Activated naive CD8-positive, alpha-beta T cell treated with anti-CD3 and anti-CD28 coated beads, Interleukin-2, amount 50 U/mL, for 16 hours (primary cell): ENCODE measurements around the gene WNT9A.

Experiments
- DNase-seq: peaks from one replicate; pipeline ENCODE4 v3.0.0-alpha.2; 2020; ENCODE audit warnings: low read depth, low spot score

The WNT9A gene

DNA sequence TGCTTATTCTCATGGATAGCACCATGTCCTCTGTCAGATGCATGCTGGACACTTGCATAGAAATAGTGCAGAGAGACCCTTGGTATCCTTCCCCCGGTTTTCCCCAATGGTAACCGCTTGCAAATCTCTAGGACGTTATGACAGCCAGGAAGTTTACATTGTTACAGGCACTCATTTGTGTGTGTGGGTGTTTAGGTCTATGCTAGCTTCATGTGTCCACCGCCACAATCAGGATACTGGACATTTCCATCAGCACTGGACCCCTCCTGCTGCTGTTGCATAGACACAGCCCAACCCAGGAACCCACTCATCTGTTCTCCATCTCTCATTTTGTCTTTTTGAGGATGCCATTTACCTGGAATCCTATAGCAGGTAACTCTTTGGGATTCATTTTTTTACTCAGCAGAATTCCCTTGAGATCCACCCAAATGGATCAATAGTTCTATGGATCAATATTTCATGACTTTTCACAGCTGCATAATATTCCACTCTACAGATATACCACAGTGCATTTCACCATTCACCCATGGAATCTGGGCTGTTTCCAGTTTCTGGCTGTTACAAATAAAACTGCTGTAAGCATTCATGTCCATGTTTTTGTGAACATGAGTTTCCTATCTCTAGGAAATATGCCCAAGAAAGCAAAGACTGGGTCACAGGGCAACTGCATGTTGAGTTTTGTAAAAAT, 6.6 kb upstream of the WNT9A start:
- no peak for DNase-seq

DNA sequence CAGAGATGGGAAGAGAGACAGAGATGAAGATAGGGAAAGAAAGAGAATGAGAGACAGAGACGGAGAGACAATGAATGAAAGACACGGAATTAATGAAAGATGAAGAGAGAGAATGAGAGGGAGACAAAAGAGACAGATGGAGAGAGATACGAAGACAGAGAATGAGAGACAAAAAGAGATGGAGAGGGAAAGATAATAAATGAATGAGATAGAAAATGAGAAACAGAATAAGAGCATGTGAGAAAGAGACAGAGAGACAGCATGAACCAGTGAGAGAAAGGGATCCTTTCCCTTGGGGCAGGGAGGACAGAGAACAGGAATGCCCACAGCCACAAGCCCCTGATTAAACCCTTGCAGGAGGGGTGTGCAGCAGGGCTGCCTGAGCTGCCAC, 5.3 kb upstream of the WNT9A start:
- no peak for DNase-seq

DNA sequence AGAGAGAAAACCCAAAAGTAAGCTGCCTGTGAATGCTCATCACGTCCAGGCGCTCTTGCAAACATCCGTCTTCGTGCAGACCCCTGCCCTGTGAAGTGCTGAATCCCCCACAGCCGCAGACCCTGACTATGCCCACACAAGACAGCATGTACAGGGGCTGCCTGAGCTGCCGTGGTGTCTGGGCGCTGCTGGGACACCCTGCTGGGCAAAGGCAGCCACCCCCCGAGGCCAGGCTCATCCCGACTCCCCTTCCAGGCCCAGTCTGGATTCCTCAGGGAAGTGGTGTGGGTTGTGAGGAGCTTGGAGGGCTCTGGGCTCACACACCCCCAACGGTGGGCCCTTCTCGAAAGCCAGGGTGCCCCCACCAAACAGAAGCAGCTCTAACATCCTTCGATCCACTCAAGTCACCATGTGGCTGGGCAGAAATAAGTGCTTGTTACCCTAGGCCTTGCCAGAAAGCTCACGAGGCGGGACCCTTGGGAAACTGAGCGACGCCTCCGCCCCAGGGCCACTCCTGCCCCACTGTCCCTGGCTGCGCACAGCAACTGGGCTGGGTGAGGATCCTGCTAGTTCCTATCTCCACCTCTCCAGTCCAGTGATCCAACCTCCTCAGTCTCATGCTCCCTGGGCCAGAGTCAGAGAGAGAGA, 4.8 kb upstream of the WNT9A start:
- DNase-seq = no peak

DNA sequence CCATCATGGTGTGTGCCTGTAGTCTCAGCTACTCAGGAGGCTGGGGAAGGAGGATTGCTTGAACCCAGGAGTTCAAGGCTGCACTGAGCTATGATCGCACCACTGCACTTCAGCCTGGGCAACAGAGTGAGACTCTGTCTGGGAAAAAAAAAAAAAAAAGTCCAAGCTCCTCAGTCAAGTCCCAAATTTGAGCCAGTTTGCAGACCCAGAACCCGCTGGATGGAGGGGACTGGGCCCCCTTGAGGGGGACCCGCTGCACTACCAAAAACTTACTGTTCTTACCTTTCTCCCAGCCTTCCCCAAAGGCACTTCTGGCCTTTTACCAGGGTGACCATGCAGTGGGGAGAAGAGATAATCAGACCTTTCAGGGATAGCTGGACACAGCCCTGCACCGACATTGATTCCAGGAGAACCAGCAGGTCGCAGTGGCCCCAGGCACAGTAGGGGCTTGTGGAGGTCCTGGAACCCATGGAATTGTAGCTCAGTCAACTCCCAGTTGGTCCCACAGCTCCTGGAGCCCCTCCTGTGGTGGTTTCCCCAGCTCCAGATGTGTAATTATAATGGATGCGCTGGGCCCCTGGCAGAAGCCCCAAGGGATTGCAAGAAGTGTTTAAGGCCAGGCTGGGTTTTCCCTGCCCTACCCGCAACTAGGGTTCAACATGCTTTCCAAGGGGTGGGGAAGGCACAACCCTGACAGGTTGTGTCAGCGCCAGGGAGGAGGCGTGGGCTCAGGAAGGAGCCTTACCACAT, 4.1 kb upstream of the WNT9A start:
- DNase-seq = no peak

DNA sequence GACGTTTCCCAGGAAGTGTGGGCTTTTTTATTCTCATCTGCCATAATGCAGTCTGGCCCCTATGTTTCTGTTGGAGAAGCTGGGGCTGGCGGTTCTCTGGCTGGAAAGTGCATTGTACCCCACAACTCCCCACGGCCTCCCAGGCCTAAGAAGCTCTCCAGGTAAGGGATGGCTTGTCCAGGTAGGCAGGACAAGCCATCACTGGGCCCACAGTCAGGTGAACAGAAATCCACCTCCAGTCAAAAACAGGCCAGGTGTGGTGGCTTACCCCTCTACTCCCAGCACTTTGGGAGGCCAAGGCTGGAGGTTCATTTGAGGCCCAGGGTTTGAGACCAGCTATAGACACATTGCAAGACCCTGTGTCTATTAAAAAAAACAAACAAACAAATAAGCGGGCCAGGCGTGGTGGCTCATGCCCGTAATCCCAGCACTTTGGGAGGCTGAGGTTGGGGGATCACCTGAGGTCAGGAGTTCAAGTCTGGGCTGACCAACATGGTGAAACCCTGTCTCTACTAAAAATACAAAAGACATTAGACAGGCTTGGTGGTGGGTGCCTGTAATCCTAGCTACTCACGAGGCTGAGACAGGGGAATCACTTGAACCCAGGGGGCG, 3.1 kb upstream of the WNT9A start:
- no peak for DNase-seq

DNA sequence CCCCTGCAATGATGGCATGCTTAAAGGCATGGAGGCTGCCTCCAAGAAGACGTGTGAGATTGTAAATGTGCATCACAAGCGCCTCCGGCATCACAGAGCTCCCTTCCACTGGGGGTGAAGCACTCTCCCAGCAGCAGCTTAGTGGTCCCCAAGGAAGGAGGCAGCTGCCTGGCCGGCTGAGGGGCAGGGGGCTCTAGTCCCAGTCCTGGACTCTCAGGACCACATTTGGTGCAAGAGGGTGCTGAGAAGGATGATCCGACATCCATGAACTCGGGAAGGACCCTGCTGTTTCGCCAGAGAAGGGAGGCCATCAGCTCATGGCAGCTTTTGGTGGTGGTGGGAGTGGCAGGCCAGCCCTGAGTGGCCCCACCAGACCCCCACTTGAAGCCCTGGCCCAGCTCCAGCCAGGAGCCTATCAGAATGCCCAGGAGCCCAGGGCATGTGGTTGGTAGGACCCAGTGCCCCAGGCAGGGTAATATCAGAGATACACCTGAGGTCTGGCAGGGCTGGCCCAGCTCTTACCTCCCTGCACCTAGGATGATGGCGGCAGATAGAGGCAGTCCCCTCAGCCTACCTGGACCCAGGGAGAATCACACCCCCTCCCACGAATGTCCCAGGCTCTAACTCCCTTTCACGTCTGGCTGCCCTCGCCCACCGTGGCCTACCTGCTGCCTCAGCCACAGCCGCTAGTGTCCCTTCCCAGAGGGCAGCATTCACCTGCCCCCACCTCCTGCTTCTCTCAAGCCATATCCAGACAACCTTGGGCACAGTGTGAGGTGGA, 2.4 kb upstream of the WNT9A start:
- DNase-seq = no peak

DNA sequence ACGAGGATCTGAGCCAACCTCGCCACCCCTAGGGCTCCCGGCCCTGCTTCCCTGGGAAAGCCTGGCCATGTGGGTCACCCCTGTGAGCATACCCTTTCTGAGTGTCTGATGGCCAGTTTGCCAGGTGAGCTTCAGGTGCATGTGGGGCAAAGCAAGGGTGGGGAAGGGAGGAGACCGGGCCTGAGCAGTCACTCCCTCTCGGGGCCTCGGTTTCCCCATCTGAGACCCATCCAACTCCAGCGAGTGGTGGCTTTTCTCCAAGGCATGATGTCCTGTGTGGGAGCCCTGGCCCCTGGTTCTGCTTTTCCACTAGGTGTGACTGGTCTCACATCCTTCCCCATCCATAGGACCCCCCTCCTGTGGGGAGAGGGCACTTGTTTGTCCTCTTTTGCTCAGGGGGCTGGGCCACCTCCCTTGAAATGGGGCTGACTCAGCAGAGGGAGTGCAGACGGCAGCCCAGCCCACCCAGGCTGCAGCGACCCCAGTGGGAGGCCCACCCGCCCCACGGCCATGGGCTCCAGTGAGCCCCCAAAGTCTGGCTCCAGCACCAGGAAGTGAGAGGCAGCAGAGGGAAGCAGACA, 1.7 kb upstream of the WNT9A start:
- no peak for DNase-seq

DNA sequence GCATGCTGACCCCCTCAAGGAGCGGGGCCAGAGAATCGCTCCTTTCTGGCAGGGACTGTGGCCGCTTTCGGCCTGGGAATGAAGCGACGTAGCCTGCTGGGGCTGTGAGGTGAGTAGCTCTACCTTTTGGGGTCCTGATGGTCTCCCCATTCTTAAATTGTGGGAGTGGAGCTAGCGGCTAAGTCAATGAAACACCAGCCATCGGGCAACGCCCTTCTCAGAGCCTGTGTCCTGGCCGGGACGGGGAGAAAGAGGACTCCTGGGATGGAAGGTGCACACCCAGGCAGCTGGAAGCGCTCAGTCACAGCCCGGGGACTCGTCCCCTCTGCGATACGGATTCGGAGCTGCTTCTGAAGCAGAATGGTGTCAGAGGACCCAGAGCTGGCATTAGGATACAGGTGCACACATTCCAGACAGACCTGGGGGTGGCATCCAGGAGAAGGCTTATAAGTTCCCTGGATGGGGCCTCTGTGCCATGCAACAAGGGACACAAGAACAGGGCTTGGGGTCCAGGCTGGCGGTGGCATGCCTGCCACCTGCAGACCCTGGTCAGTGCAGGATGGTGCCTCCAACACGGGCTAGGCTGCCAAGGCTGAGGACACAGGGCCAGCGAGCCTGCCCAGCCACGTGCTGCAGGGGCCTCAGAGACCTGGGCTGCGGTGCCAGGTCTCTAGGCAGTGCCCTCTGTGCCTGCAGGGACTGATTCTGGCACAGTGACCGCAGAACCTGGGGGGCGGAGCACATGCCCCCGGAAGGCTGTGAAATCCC, 945 bp upstream of the WNT9A start:
- DNase-seq = no peak

DNA sequence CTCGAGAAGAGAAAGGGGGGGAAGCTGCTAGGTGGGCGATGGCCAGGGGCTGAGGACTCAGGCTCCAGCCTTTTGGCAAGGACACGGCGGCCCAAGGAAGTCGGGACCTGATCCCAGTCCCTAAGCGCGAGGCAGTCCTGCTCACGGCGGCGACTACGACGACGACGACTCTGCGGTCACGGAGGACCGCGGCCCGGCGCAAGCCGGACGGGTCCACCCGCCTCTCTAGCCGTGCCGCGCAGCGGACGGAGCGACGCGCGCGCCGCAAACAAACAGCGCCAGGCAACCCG, 401 bp downstream of the WNT9A start:
- no peak for DNase-seq

DNA sequence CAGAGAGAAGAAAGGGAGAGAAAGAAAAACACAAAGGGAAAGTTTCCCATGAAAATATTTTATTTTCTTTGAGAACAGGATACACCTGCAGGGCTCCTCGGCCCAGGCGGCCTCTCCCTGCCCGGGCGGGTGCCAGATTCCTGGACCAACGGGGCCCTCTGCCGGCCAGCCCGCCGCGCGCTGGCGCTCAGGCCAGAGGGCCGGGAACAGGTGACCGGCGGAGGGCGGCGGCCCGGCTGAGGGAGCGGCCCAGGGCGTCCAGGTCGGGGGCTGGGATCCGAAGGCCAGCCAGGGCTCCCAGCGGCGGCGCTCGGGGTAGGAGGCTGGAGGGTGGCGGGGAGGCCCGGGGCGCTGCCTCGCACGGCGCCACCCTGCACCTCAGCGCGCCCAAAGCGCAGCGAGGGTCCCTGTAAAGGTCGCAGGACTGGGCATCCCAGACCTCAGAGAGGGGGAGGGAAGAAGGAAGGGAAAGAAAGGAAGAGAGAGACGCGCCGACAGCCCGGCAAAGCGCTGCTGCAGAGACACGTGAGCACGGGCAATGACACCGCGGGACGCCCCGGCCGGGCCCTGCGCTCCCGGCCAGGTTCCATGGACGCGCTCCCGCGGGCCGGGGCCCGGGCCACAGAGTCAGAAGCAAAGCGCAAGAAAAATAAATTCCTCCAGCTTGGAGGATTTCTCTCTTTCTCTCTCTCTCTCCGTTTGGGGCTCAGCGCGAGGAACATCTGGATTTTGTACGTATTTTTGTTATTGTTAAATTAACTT, 927 bp downstream of the WNT9A start:
- DNase-seq = no peak

DNA sequence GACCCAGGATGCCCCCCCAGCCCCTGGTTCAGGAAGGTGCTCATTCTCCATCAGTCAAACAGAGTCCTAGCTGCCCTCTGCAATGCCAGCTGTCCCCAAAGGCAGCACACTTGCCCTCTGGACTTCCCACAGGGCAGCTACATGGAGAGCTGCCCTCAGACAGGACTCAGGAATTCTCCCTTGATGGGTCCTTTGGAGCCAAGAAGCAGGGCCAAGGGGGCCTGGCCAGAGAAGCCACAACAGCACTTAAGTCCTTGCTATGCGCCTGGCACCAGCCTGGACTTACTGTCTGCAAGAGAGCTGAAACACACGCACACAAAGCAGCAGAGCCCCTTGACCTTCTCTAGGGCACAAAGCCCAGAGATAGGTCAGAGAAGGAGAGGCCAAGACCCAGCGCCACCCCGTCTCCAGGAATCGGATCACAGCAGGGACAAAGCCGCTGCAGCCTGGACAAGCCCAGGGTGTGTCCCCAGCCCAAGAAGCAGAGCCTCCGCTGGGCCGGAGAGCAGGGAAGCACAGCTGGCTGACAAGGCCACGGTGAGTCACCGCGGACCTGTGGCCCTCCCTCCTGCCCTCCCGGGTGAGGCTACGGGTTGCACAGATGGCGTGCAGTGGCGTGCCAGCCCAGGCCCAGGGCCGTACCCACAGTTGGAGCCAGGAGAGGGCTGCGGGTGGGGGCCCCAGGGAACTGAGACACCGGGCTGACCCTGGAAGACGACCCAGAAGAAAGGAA, 1.7 kb downstream of the WNT9A start:
- no peak for DNase-seq

DNA sequence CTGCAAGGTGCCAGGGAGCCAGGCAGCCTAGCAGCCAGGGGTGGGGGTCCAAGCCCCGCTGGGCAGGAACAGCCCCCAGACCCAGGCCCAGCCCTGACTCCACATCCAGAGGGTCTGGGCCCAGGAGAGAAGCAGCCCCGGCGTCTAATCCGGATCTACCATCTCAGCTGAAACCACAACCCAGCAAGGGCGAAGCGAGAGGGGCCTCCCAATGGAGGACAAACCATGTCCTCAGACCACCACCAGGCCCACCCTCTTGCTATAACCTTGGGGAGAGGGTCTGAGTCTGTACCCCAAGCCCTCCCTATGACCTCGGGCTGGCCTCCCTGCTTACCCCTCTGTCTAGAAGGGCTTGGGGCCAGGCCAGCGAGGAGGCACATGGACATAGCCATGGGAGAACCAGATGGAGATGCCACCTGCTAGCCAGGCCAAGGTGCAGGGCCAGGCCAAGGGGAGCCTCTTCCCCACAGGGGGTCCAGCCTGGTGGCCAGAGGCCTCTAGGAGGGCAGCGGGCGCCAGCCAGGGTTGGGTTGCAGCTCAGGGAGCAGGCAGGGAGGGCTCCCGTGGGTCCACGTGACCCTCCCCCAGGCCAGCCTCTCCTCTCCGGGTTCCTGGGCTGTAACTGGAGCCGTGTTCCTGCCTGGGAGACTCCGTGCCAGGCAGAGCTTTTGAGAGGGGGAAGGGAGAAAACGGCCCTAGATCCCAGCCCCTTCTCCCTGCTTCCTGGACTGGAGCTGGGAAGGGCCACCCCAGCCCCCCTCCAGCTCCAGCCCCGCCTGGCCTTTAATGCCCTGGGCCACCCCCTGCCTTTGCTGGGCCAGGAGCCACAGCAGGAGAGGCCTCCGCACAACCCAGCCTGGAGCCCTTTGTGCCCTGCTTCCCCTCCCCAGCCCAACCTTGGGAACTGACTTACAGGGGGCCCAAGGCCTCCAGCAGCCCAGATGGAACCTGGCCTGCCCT, 2.5 kb downstream of the WNT9A start:
- DNase-seq = no peak

DNA sequence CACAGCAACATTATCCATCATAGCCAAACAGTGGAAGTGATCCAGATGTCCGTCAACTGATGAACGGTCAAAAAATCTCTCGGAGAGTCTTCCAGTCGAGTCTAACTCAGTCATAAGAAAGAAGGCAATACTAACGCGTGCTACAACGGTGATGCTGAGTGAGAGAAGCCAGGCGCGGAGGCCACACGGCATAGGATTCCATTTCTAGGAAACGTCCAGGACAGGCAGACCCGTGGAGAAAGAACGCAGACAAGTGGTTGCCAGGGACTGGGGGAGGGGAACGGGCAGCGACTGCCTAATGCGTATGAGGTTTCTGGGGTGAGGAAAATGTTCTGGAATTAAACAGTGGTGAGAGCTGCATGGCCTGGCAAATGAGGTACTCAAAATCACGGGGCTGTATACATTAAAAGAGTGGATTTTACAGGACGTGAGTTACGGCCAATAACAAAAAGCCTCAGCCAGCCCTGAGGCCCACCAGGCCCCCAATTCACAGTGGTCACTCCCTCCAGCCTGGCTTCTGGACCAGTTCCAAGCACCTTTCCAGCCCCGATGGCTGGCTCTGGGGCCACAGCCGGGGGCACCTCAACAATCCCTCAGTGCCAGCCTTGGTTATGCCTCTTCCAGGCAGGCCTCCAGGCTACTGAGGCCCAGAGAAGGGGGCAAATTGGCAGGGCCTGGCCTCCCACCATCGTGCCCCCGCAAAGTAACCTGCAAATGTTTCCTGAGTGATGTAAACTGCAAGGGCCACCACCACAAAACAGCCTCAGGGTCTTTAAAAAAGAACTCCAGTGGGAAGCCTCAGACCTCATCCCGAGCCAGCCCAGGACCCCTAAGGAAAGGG, 3.4 kb downstream of the WNT9A start:
- DNase-seq = no peak

DNA sequence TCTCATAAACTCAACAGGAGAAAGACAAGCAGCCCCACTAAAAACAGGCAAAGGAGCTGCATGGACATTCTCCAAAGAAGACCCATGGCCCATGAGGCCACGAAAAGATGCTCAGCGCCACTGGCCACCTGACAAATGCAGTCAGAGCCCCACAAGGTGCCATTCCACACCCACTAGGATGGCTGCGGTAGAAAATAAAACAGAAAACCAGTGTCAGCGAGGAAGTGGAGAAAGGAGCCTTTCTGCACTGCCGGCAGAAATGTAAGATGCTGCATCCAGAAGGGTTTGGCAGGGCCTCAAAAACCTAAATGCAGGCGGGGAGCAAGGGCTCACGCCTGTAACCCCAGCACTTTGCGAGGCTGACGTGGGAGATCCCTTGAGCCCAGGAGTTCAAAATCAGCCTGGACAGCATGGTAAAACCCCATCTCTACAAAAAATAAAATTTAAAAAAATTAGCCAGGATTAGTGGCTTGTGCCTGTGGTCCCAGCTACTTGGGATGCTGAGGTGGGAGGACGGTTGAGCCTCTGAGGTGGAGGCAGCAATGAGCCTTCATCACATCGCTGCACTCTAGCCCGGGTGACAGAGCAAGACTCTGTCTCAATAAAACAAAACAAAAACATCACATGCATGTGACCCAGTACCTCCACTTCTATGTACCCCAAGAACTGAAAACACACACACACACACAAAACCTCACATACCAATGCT, 4.2 kb downstream of the WNT9A start:
- DNase-seq = no peak

DNA sequence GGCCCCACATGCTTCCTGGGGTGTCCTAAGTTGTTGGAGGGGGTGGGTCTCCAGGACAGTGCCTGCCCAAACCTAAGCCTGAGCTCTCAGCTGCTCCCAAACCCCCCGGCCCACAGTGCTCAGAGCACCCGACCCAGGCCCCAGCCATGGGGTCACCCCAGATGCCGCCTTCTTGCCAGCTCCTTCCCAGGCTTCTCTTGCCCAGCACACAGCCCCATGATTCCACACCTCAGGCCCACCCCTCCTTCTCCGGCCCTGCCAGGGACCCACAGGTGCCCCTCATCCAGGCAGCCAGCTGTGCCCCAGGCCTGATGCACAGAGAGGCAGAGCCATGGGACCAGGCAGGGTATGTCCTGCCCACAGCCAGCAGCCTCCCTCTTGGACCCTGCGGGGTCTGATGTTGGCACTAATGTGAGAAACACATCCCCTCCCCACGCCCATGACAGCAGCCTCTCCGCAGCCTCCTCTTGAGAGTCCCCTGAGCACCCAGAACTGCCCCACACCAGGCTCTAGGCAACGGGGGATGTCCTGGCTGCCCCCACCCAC, 4.9 kb downstream of the WNT9A start:
- no peak for DNase-seq

DNA sequence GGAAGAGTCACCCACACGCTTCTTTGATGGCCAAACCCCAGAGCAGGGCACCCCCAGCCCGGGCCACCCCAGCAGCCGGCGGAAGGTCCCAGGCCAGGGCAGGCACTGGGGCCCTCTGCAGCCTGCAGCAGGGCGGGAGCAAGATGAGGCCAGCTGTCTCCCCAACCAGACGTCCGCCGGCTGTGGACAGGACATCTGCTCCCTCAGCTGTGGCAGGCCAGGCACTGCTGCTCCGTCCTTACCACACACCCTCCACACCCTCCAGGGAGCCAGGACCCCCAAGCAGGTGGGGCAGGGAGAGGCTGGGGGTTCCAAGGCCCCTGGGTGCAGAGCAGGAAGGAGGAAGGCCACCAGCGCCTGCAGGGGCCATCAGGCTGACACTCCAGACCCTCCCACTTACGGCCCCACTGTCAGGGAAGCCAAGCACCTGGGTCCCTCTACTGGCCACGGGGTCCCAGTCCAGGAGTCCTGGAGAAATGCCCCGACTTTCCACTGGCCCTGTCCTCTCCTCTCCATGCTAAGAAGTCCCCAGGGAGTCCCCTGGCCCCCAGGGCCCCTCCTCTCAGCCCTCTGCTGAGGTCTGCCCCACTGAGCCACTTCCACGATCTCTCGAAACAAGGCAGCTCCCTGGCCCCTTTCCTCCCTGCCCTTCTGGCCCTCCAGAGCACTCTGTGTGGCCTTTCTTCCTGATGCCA, 5.6 kb downstream of the WNT9A start:
- DNase-seq = no peak
